Activated T-helper 17 cell treated with anti-CD3 and anti-CD28 coated beads, Interleukin-2, amount 50 U/mL, for 72 hours (primary cell): ENCODE results near the gene POLDIP2. TPM values are rescaled to one million over a fixed set of nuclear protein-coding genes. Genes with fewer than 3 reads are reported as not detected.
"Not testable (repeated sequence)": the region's sequence is repeated elsewhere in the genome, so short reads cannot be mapped to it uniquely, and the experiment has no call there.

Source experiments
- ATAC-seq: fragments of 150-1000 bp; cut with Tn5 transposase; replicated peaks from 2 replicates; pipeline ENCODE4 v1.10.0; 2021; ENCODE audit warnings: mild to moderate bottlenecking, moderate library complexity
- H3K27ac Mint-ChIP-seq: one replicate; pipeline ENCODE4 v1.8.0; 2022; ENCODE audit warnings: mixed read lengths
- H3K27me3 Mint-ChIP-seq: one replicate; pipeline ENCODE4 v1.8.0; 2022; ENCODE audit warnings: mixed read lengths
- H3K36me3 Mint-ChIP-seq: one replicate; pipeline ENCODE4 v1.8.0; 2022; ENCODE audit warnings: low read depth, mild to moderate bottlenecking, mixed read lengths
- H3K4me1 Mint-ChIP-seq: one replicate; pipeline ENCODE4 v1.8.0; 2022; ENCODE audit warnings: mixed read lengths
- H3K4me3 Mint-ChIP-seq: one replicate; pipeline ENCODE4 v1.8.0; 2022; ENCODE audit warnings: mild to moderate bottlenecking, mixed read lengths
- H3K9me3 Mint-ChIP-seq: one replicate; pipeline ENCODE4 v1.8.0; 2022; ENCODE audit warnings: mixed read lengths
- total RNA-seq, 2 donors: library from RNA; stranded (reverse); gene quantifications; one replicate each; pipeline ENCODE4 v1.2.3, GENCODE V29; 2022

The POLDIP2 gene
- total RNA-seq, 2 donors from 2014 or later: 48.9 to 109 TPM

DNA sequence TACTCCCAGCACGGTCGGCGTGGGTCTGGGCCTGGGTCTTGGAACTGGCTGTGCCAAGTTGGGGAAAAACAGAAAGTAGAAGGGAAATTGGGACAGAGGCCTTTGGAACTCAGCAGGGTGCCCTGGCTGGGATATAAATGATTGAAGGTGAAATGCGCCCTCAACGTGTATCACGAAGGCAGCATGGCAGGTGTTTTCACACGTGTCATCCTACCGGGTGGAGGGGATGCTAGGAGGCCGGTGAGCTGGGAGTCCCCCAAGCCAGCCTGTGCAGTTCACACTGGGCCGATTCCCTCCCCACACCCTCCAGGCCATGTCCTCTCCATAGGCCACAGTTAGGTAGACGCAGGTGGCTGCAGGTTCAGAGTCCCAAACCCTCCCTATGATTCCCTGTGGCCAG lies 15.8 kb downstream of the POLDIP2 start:
- no peak for ATAC-seq
- Mint-ChIP-seq H3K36me3 (peaks cover 68% of the 10 kb centered on the region), H3K4me3 (no peak overlapping the region), H3K4me1 (peaks cover 12% of the 10 kb centered on the region), H3K27me3 (no peaks in the 10 kb centered on the region), H3K9me3 (no peaks in the 10 kb centered on the region), H3K27ac (no peak overlapping the region)

DNA sequence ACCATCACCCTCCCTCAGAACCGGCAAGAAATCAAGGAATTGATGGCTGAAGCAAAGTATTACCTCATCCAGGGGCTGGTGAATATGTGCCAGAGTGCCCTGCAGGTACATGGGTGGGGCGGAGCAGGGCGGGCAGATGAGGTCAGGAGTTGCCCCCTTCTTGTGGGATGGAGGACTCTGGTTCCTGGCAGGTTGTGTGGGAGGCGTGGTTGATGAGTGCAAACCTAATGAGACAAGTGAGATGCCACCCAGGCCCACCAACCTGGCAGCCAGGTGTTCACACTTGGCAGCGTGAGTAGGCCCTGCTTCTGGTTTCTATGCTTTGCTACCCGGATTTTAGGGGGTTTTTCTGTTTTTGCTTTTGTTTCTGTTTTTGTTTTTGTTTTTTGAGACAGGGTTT lies 17.0 kb downstream of the POLDIP2 start:
- H3K4me1 Mint-ChIP-seq: peaks cover 12% of the 10 kb centered on the region

DNA sequence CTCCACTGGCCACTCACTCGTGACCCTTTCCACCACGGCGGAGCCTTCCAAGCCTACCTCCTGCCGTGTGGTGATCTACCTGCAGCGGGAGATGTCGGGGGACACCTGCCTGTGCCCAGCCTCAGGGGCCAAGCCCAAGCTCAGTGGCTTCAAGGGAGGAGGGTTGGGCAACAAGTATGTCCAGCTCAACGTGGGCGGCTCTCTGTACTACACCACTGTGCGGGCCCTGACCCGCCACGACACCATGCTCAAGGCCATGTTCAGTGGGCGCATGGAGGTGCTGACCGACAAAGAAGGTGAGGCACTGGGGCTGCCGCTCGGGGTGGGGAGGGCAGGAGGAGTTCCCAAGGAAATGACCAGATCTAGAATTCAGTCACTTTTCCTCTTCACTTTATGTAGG lies 17.9 kb downstream of the POLDIP2 start:
- Mint-ChIP-seq H3K9me3 (no peaks in the 10 kb centered on the region), H3K36me3 (peaks cover 52% of the 10 kb centered on the region), H3K4me3 (no peak overlapping the region), H3K4me1 (peaks cover 17% of the 10 kb centered on the region), H3K27ac (no peak overlapping the region), H3K27me3 (no peaks in the 10 kb centered on the region)
- ATAC-seq: no peak

More for the DNA sequence above, 17.0 kb downstream of the POLDIP2 start:
- ATAC-seq: no peak
- Mint-ChIP-seq H3K4me3 (no peak overlapping the region), H3K9me3 (no peaks in the 10 kb centered on the region), H3K27me3 (no peaks in the 10 kb centered on the region), H3K27ac (no peak overlapping the region), H3K36me3 (peaks cover 60% of the 10 kb centered on the region)

DNA sequence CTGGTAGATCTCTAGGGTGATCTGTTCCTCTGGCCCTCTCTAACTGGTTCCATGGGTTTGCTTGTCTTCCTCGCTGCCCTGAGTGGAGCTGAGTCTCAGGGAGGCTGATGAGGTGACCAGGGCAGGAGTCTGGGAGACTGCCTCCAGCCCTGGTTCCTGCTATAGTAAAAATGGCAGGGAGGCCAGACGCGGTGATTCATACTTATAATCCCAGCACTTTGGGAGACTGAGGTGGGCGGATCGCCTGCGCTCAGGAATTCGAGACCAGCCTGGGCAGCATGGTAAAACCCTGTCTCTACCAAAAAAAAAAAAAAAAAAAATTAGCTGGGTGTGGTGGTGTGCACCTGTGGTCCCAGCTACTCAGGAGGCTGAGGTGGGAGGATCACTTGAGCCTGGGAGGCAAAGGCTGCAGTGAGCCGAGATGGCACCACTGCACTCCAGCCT lies 18.5 kb downstream of the POLDIP2 start:
- Mint-ChIP-seq H3K27ac (peak overlapping the region; percentile 96), H3K36me3 (peaks cover 46% of the 10 kb centered on the region), H3K4me1 (peaks cover 23% of the 10 kb centered on the region)
- not testable (repeated sequence) for H3K27me3 Mint-ChIP-seq, ATAC-seq, H3K9me3 Mint-ChIP-seq, H3K4me3 Mint-ChIP-seq

DNA sequence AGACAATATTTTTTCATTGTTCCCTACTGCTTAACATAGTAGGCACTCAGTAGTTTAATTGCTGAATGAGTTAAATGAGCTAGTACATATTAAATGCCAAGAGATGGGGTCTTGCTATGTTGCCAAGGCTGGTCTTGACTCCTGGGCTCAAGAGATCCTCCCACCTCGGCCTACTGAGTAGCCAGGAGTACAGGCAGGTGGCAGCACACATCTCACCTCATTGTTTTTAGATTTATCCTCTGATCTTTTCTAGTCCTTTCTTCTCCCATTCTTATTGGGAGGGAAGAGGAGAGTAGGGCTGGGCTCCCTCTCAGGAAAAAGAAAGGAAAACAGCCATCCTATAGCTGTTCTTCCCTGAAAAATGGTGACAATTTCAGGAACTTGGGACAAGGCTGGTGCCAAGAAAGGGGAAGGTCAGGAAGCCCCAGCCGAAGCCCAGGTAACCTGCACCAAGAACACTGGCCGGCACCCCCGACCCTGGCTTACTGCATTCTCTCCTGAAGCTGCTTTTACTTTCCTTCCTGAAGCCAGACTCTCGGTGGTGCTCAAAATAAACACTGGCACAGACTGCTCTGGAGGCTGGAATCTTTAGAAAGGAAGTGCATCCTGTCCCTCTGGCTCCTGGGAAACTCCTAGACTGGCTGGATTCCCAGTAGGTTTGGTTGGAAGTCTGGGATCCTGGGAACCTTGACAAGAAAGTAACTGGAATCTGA lies 19.1 kb downstream of the POLDIP2 start:
- Mint-ChIP-seq H3K27ac (peak overlapping the region; percentile 96), H3K4me1 (peaks cover 24% of the 10 kb centered on the region), H3K9me3 (no peaks in the 10 kb centered on the region), H3K27me3 (no peaks in the 10 kb centered on the region), H3K4me3 (peak overlapping the region; percentile 93), H3K36me3 (peaks cover 42% of the 10 kb centered on the region)
- ATAC-seq: no peak

DNA sequence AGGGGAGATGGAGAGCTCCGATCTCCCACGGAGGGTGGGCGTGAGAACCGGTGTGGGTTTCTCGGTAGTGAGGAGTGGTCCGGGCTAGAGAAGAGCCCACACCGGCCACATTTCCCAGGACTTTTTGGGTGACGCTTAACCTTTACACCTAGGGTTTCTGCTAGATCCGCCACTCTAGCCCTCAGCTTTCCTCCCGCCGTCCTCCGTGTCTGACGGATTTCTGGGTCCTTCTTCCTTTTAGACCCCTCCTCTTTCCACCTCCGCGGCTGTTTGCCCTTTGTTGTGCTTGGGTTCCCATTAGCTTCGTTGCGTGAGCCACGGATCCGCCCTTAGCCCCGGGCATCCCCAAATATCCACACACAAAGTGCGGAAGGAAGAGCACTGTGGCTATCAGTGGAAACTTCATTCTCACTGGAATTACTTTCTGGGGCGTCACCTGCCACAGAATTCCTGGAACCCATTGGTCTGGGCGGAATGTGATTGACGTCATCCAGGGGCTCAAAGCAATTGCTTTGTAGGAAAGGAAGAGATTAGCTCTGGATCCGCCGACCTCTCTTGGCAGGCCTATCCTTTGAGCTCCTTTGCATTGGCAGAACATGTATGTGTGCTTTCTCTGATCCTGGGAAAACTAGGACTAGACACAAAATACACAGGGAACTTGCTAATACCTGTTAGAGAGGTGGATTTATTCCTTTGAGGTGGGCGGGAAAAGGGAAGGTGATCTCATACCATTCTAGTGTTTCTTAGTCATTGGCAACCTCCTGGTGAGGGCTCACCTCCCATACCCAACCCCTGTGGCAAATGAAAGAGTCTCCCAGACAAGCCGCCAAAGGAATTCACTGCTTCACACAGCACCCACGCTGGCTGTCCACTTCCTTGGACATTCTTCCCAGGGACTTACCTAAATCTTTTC lies 21.1 kb downstream of the POLDIP2 start:
- H3K4me1 Mint-ChIP-seq: peaks cover 30% of the 10 kb centered on the region
- H3K4me3 Mint-ChIP-seq: peak overlapping the region; percentile 93
- no peaks in the 10 kb centered on the region for H3K9me3 Mint-ChIP-seq
- peaks cover 36% of the 10 kb centered on the region for H3K36me3 Mint-ChIP-seq
- peak overlapping the region; percentile 96 for H3K27ac Mint-ChIP-seq
- peak; percentile 3 for ATAC-seq
- no peaks in the 10 kb centered on the region for H3K27me3 Mint-ChIP-seq

DNA sequence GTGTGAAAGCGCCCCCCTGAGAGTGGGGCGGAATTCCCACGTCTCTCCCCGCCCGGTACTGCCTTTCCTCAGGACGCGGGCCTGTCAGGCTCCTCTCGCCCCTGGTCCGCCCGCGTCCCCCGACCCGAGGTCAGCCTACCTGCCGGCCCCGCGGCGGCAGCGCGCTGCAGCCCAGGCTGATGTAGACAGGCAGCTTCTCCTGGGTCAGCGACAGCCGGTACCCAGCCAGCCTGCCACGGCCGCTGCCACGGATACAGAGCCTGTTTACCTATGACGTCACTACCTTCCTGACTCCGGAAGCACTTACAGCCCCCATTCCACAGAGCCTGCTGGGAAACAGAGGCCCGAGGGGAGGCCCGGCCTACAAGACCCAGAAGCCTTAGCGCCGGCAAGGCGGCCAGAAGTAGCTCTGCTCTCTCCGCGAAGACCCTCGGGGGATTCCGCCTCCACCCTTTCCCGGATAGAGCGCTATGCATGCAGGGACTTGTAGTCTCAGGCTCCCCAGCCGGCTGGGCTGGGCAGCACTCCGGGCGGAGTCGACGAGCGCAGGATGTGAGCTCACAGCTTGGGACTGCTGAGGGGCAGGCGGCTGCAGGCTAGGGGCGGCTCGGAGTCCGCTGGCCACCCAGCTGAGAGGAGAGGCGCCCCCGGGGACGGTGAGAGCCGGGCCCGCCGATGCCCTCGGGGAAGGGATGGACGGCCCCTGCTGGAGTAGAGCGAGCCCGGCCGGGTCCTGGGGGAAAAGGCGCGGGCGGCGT lies 21.9 kb downstream of the POLDIP2 start, which contains the start of the genes IFT20 and TNFAIP1:
TSS of gene IFT20 (minus strand) at position 272 of the 758 bp plus-strand sequence. CDS start 3,487 bp downstream, outside the sequence.
TSS of gene TNFAIP1 (plus strand) at position 561 of the 758 bp plus-strand sequence. CDS start 3,761 bp downstream, outside the sequence.
- Mint-ChIP-seq H3K4me1 (peaks cover 30% of the 10 kb centered on the region), H3K27ac (peak within 1 kb of the TSS; percentile 96), H3K27me3 (no peaks in the 10 kb centered on the region), H3K4me3 (peak within 1 kb of the TSS; percentile 93), H3K36me3 (peaks cover 31% of the 10 kb centered on the region), H3K9me3 (no peaks in the 10 kb centered on the region)
- peak; percentile 96 for ATAC-seq

DNA sequence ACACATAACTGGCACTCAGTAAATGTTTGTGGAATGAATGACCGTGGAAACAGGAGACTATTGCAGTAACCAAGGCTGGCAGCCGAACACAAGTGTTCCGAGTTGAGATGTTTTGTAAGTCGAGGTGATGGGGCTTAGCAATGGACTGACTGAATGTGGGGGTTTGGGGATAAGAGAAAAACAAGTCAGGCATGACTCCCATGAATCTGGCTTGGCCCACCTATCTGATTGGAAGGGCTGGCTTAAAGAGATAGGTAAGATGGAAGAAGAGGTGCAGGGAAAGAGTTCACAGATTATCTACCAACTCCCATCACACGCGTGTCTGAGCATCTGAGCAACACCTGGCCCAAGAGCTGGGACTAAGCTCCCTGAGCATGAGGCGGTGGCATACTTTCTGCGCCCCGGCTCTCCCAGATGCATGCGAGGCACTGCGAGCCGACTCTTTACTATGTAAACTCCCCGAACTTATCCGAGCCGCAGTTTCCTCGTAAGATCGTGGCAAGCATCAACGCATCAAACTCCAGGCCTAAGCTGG lies 22.6 kb downstream of the POLDIP2 start:
- Mint-ChIP-seq H3K27me3 (no peaks in the 10 kb centered on the region), H3K27ac (peak overlapping the region; percentile 96), H3K4me1 (peaks cover 30% of the 10 kb centered on the region), H3K36me3 (peaks cover 24% of the 10 kb centered on the region), H3K4me3 (peak overlapping the region; percentile 93), H3K9me3 (no peaks in the 10 kb centered on the region)
- ATAC-seq: no peak

DNA sequence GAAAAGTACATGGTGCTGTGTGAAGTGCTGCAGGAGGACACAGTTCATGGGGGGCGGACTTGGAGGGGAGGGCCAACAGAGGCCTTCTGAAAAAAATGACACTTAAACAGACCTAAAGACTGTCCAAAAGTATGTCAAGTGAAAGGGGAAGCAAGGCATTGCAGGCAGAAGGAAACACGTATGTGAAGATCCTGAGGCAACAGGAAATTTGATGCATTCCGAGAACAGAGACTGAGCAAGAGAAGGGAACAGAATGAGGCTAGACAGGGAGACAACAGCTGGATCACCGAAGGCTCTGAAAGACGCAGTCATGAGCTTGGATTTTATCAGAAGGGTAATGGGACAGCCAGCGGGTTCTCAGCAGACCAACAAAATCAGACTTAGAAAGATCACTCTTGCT lies 23.2 kb downstream of the POLDIP2 start:
- Mint-ChIP-seq H3K4me3 (peak overlapping the region; percentile 93), H3K27me3 (no peaks in the 10 kb centered on the region), H3K27ac (peak overlapping the region; percentile 96), H3K9me3 (no peaks in the 10 kb centered on the region), H3K36me3 (peaks cover 24% of the 10 kb centered on the region), H3K4me1 (peaks cover 30% of the 10 kb centered on the region)
- ATAC-seq: no peak

DNA sequence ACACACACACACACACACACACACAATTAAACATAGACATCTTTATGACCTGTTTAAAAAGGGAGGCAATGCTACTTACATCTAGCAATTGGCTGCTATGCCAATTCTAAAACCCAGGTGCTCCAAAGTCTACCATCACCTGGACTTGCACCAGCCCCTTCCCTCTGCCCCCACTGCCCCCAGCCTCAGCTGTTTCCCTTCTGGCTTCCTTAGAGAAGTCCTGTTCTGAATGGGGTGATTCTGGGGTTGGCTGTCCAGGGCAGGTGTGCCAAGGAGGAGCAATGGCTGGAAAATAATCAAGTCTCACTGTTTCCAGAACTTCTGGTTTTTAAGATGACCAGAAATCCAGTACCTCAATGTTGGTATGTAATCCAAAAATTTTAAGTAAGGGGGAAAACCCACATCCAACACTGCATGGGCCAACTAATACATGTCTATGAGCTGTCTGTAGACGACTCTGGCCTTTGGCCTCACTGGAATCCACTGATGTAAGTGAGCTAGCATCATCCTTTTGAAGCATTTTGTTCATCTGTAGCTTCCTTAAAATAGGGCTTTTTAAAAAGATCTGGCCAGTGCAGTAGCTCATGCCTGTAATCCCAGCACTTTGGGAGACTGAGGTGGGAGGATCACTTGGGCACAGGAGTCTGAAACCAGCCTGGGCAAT lies 24.1 kb downstream of the POLDIP2 start:
- Mint-ChIP-seq H3K4me3 (peak overlapping the region; percentile 93), H3K36me3 (peaks cover 34% of the 10 kb centered on the region)
- ATAC-seq: no peak

DNA sequence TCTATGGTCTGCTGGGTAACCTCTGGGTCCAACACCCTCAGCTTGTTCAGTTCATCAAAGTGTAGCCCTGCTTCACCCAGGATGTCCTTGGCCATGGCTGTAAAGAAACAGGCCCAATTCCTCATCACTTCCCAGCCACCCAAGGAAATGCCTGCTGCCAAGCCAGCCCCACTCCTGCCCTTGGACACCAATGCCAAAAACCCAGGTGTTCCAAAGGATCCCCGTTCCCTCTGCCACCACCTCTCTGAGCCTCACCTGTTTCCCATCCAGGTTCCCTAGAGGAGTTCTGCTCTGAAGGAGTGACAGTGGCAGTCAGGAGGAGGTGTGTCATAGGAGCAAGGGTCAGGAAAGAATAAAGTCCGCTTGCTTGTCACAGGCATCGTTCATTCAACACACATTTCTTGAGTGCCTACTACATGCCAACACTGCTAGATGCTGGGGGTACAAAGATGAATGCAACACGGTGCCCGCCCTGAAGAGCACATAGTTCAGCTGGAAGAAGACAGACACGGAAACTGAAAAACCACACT lies 25.4 kb downstream of the POLDIP2 start:
- Mint-ChIP-seq H3K9me3 (no peaks in the 10 kb centered on the region), H3K4me3 (no peak overlapping the region), H3K27ac (peak overlapping the region; percentile 40), H3K4me1 (peaks cover 31% of the 10 kb centered on the region), H3K36me3 (peaks cover 46% of the 10 kb centered on the region), H3K27me3 (no peaks in the 10 kb centered on the region)
- ATAC-seq: no peak

More for the DNA sequence above, 24.1 kb downstream of the POLDIP2 start:
- Mint-ChIP-seq H3K4me1 (peaks cover 30% of the 10 kb centered on the region), H3K9me3 (no peaks in the 10 kb centered on the region), H3K27me3 (no peaks in the 10 kb centered on the region), H3K27ac (no peak overlapping the region)

DNA sequence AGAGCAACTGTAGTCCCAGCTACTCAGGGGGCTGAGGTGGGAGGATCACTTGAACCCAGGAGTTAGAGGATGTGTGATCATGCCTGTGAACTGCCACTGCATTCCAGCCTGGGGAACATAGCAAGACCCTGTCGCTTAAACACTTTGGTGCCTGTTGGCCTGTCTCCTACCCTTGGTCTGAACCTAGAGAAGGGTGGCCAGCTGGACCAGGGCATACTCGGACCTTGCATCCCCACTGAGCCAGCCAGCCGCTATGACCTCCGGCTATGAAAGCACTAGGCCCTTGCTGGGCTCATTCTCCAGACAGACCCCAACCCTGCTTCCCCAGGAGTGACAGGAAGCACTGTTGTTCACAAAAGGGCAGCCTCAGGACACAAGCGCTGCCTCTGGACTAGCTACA lies 26.7 kb downstream of the POLDIP2 start:
- ATAC-seq: no peak
- peaks cover 32% of the 10 kb centered on the region for H3K4me1 Mint-ChIP-seq
- H3K27ac Mint-ChIP-seq: no peak overlapping the region
- peaks cover 59% of the 10 kb centered on the region for H3K36me3 Mint-ChIP-seq
- no peaks in the 10 kb centered on the region for H3K27me3 Mint-ChIP-seq
- H3K9me3 Mint-ChIP-seq: no peaks in the 10 kb centered on the region
- no peak overlapping the region for H3K4me3 Mint-ChIP-seq

DNA sequence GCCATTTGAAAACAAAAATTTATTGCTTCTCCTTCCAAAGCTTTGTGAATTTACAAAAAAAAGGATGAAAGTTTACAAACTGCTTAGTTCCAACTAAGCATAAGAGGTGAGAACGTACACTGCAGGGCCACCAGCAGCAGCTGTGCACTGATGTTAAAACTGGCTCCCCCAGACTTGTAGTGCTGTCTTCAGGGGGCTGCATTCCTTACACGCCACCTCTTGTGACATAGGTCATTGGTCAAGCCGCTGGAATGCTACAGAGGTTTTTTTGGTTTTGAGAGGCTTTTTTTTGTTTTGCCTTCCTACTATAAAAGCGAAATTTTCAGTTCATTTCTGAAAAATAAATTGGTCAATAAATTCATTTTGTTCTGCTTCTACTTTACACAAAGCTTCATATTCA lies 29.0 kb downstream of the POLDIP2 start:
- no peak for ATAC-seq
- H3K4me1 Mint-ChIP-seq: peaks cover 20% of the 10 kb centered on the region
- H3K27me3 Mint-ChIP-seq: no peaks in the 10 kb centered on the region
- no peaks in the 10 kb centered on the region for H3K9me3 Mint-ChIP-seq
- no peak overlapping the region for H3K4me3 Mint-ChIP-seq
- peak overlapping the region; percentile 88 for H3K27ac Mint-ChIP-seq
- peaks cover 64% of the 10 kb centered on the region for H3K36me3 Mint-ChIP-seq
